Urinary bladder (tissue), 4 donors: ENCODE measurements around the gene UCK2. TPM values are rescaled to one million over a fixed set of nuclear protein-coding genes. Genes with fewer than 3 reads are reported as not detected.
A peak's percentile ranks its signal among the peaks of the same experiment; 100 is the strongest.

Experiments used
- DNase-seq: peaks from one replicate; pipeline ENCODE4 v3.0.0-alpha.2; 2015; ENCODE audit errors: extremely low spot score
- H3K27ac ChIP-seq: one replicate; pipeline ENCODE4 v1.5.1; 2013; ENCODE audit warnings: low read depth, mild to moderate bottlenecking, moderate library complexity
- H3K36me3 ChIP-seq: one replicate; pipeline ENCODE4 v1.6.1; 2013; ENCODE audit warnings: mild to moderate bottlenecking, moderate library complexity; ENCODE audit not compliant: insufficient read depth
- H3K4me1 ChIP-seq: one replicate; pipeline ENCODE4 v1.6.1; 2013; ENCODE audit warnings: mild to moderate bottlenecking, moderate library complexity; ENCODE audit not compliant: insufficient read depth
- H3K4me3 ChIP-seq: one replicate; pipeline ENCODE4 v1.5.1; 2013; ENCODE audit warnings: low read depth, low read length
- WGBS: extraction: QIAGEN DNeasy Blood & Tissue Kit; methylation state at CpG from one replicate; pipeline ENCODE4 v1.1.7; 2013; 5-methylcytosine and 5-hydroxymethylcytosine counted together
- polyA plus RNA-seq: library from polyadenylated mRNA; stranded (reverse); fragments of 200-250 nt; gene quantifications from one replicate; pipeline ENCODE4 v1.2.3, GENCODE V29; 2013
- total RNA-seq: library from RNA; depleted of rRNA; stranded (reverse); fragments of >200 nt; gene quantifications from one replicate; pipeline ENCODE4 v1.2.3, GENCODE V29; 2014
- donor health status: healthy with polysubstance abuse.
- donor health status: healthy.

The UCK2 gene
- total and polyA plus RNA-seq, 2 donors: 17.7 to 19.8 TPM

GRCh38 chr1:165826565-165827267 is 698 bp upstream of the UCK2 start:
- no peak for DNase-seq
- H3K36me3 ChIP-seq: no peaks in the 10 kb centered on the region

GRCh38 chr1:165828103-165828668 is 772 bp downstream of the UCK2 start:
- DNase-seq: no peak
- under 1% methylated on average over 49 of the region's 49 CpGs for WGBS
- H3K4me1 ChIP-seq: no peaks in the 10 kb centered on the region
- H3K4me3 ChIP-seq: peak overlapping the region; percentile 87
- H3K27ac ChIP-seq: peak overlapping the region; percentile 84
- H3K36me3 ChIP-seq: no peaks in the 10 kb centered on the region

More at GRCh38 chr1:165826565-165827267, 698 bp upstream of the UCK2 start:
- Histone ChIP-seq H3K4me3 (peak overlapping the region; percentile 87), H3K27ac (no peak overlapping the region), H3K4me1 (no peaks in the 10 kb centered on the region)
- 15% methylated on average over 10 of the region's 10 CpGs for WGBS

DNA sequence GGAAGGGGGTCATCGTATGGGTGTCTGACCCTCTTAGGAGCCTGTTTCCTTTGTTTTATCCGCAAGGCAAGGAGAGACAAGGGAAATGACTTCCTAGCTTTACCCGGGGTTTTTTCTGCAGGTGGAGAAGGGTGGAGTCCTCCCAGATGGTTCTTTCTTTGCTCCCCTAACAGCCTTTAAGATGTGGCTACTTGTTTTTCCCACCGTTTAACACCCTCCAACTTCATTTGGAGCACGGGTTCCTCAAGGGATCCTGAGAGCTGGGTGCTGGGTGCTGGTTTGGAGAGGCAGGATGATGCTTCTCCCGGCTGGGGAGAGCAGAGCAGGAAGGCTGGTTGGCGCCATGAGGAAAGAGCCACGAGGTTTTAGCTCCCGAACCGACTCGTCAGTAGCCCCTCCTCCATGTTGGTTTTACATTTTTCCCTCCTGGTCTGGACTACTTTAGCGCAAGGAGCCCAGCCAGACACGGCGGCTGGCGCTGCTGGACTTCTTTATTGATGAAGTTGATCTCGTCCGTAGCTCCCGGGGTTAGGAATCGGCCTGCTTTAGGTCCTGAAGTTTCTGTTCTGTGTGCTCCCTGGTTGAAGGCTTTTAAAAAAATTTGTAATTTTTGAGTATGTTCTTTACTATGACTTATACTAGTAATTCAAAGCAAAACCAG is 1.4 kb downstream of the UCK2 start:
- peak; percentile 40 for DNase-seq
- 1% methylated on average over 19 of the region's 19 CpGs for WGBS

DNA sequence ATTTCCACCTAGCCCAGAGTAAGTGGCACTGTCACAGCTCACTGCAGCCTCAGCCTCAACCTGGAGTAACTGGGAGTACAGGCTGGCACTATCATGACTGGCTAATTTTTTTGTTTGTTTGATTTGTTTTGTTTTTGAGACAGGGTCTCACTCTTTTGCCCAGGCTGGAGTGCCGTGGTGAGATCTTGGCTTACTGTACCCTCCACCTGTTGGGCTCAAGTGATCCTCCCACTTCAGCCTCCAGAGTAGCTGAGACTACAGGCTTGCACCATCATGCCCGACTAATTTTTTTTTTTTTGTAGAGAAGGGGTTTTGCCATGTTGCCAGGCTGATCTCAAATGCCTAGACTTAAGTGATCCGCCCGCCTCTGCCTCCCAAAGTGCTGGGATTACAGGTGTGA is 2.5 kb downstream of the UCK2 start:
- H3K36me3 ChIP-seq: no peaks in the 10 kb centered on the region
- no peak overlapping the region for H3K27ac ChIP-seq
- 89% methylated on average over 4 of the region's 4 CpGs for WGBS
- no peak for DNase-seq
- H3K4me1 ChIP-seq: no peaks in the 10 kb centered on the region
- H3K4me3 ChIP-seq: no peak overlapping the region

More for the DNA sequence above, 1.4 kb downstream of the UCK2 start:
- Histone ChIP-seq H3K27ac (no peak overlapping the region), H3K4me3 (peak overlapping the region; percentile 87), H3K4me1 (no peaks in the 10 kb centered on the region), H3K36me3 (no peaks in the 10 kb centered on the region)

- Histone ChIP-seq H3K36me3 (no peaks in the 10 kb centered on the region), H3K4me1 (no peaks in the 10 kb centered on the region), H3K4me3 (no peak overlapping the region), H3K27ac (no peak overlapping the region)
- DNase-seq: no peak
- WGBS: 99% methylated on average over 3 of the region's 3 CpGs
Measured at GRCh38 chr1:165831146-165831545, 3.7 kb downstream of the UCK2 start.

DNA sequence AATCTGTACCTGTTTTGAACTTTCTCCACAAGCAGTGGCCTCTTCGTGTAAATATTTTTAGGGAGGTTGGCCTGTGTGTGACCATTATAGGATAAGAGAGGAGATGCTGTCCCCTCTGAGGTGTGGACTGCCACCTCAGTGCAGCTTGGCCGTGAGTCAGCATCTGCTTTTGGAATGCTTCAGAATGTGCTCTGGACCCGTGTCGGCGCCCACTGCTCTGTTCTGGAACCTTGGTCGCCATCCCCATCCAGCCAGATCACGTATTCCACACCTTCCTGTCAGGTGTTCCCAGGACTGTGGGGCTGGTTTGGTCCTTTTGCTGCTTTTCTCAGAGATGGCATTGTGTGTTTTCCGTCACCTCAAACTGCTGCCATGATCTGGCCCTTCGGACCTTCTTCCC is 5.5 kb downstream of the UCK2 start:
- WGBS: 80% methylated on average over 9 of the region's 9 CpGs
- H3K36me3 ChIP-seq: no peaks in the 10 kb centered on the region
- DNase-seq: no peak

DNA sequence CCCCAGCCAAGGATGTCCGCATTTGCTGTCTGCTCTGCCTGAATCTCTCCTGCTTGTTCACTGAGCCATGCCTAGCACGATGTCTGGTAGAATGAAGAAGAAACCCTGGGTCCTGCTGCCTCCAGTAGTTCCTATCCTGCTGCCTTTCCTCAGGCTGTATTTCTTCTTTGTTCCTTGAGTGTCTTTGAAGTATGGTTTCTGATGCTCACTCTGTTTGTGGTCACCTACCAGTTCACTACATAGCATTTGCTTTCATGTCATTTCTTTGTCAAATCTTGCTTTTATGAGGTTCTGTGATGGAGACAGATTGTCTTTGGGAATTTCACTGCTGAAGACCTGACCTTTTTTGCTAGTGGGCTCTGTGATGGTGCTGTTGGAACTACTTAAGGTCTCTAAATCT is 5.9 kb downstream of the UCK2 start:
- no peak overlapping the region for H3K4me3 ChIP-seq
- no peaks in the 10 kb centered on the region for H3K4me1 ChIP-seq
- no peaks in the 10 kb centered on the region for H3K36me3 ChIP-seq
- WGBS: 75% methylated on average over 2 of the region's 2 CpGs
- no peak overlapping the region for H3K27ac ChIP-seq
- no peak for DNase-seq

More for the DNA sequence above, 5.5 kb downstream of the UCK2 start:
- H3K4me1 ChIP-seq: no peaks in the 10 kb centered on the region
- no peak overlapping the region for H3K27ac ChIP-seq
- no peak overlapping the region for H3K4me3 ChIP-seq

- 93% methylated on average over 1 of the region's 1 CpG for WGBS
- H3K36me3 ChIP-seq: no peaks in the 10 kb centered on the region
- no peak for DNase-seq
- no peak overlapping the region for H3K27ac ChIP-seq
- H3K4me1 ChIP-seq: no peaks in the 10 kb centered on the region
- no peak overlapping the region for H3K4me3 ChIP-seq
Measured at GRCh38 chr1:165834229-165834628, 6.8 kb downstream of the UCK2 start.

DNA sequence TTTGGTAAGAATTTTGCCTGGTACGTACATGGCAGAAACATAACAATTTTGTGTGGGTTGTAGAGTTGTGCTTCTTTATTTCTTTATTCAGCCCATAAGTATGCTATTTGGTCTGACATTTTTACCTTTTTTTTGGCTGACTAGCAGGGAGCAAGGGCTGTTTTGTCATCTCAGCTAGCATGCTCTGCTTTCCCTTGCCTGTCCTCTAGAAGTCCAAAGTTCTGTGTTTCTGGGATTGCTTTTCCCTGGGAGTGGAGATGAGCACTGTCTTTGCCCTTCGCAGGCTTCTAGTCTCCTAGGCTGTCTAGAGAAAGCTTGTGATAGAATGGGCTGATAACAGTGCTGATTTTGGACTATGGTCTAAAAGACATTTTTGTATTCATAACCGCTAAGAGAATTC is 7.5 kb downstream of the UCK2 start:
- Histone ChIP-seq H3K4me3 (no peak overlapping the region), H3K36me3 (no peaks in the 10 kb centered on the region), H3K4me1 (no peaks in the 10 kb centered on the region), H3K27ac (no peak overlapping the region)
- DNase-seq: no peak
- 97% methylated on average over 3 of the region's 3 CpGs for WGBS

DNA sequence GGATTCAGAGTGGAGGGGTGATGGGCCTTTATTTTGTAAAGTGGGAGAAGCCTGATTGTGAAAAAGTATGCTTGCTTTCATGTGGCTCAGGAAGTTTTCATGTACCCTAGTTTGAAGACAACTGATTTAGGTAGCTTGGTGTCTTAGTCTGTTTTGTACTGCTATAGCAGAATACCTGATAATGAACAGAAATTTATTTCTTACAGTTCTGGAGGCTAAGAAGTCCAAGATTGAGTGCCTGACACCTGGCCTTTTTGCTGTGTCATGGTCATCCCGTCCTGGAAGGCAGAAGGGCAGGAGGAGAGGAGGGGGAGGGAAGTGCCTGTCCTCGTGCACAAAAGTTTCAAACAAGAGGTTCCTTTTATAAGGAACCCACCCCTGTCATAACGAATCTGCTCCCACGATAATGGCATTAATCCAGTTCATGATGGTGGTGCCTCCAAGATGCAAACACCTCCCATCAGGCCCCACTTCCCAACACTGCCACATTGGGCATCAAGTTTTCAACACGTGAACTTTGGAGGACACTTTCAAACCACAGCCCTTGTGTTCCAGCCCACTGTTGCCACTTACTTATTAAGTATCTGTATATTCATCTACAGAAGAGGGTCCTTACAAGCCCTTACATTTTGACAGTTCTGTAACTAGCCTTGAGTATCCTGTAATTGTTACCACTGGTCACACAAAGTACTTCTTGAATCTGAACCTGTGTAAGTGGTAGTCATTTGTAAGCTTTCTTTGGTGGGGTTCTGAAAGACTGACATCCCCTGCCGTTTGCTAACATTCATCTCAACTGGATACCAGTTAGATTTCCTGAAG is 9.5 kb downstream of the UCK2 start:
- Histone ChIP-seq H3K4me1 (no peaks in the 10 kb centered on the region), H3K27ac (no peak overlapping the region), H3K36me3 (no peaks in the 10 kb centered on the region), H3K4me3 (no peak overlapping the region)
- WGBS: 67% methylated on average over 6 of the region's 6 CpGs
- DNase-seq: no peak

DNA sequence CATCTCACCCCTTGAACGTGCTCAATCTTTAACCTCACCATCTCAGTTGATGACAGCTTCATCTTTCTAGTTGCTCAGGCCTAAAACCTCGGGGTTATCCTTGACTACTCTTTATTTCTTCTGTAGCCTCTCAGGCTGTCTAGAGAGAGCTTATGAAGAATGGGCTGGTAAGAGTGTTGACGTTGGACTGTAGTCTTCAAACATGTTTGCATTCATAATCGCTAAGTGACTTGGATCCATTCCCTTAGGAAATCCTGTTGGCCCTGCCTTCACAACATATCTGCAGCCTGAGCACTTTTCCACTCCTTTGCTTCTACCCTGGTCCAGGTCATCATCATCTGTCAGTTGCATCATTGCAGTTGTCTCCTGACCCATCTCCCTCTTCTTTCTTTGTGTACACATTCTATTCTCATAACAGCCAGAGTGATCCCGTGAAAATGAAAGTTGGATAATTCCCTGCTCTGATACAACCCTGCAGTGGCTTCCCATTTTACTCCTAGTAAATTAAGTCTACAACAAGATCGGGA is 10.5 kb downstream of the UCK2 start:
- no peak overlapping the region for H3K4me3 ChIP-seq
- no peak overlapping the region for H3K27ac ChIP-seq
- no peak for DNase-seq
- WGBS: 86% methylated on average over 6 of the region's 6 CpGs
- H3K36me3 ChIP-seq: no peaks in the 10 kb centered on the region
- no peaks in the 10 kb centered on the region for H3K4me1 ChIP-seq

GRCh38 chr1:165840423-165840822 is 13.0 kb downstream of the UCK2 start:
- Histone ChIP-seq H3K27ac (no peak overlapping the region), H3K4me3 (no peak overlapping the region), H3K4me1 (no peaks in the 10 kb centered on the region), H3K36me3 (no peaks in the 10 kb centered on the region)
- no peak for DNase-seq
- 69% methylated on average over 4 of the region's 4 CpGs for WGBS

GRCh38 chr1:165841582-165842017 is 14.2 kb downstream of the UCK2 start:
- no peaks in the 10 kb centered on the region for H3K36me3 ChIP-seq
- WGBS: 81% methylated on average over 3 of the region's 3 CpGs

More at GRCh38 chr1:165841582-165842017, 14.2 kb downstream of the UCK2 start:
- Histone ChIP-seq H3K4me3 (no peak overlapping the region), H3K4me1 (no peaks in the 10 kb centered on the region), H3K27ac (no peak overlapping the region)
- no peak for DNase-seq
